ENCODE results near the gene STPG1.

DNA sequence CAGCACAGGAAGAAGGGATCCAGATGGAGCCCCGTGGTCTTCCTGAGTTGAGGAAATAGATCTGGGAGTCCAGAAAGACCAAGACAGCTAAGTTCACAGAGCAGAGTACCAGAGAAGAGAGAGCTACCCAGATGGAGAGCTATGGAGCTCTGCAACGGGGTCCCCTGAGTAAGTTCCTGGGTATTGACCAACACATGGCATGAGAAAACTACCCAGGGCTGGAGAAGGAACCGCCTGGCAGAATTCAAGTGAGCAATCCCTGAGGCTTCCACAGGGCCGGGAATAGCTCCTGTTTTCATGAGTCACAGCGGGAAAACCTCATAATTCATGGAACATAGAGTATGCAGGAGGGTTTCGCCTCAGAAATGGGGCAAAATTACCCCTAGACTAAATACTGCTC lies 19.7 kb downstream of the STPG1 start:
- TF ChIP-seq, protein P1, sequence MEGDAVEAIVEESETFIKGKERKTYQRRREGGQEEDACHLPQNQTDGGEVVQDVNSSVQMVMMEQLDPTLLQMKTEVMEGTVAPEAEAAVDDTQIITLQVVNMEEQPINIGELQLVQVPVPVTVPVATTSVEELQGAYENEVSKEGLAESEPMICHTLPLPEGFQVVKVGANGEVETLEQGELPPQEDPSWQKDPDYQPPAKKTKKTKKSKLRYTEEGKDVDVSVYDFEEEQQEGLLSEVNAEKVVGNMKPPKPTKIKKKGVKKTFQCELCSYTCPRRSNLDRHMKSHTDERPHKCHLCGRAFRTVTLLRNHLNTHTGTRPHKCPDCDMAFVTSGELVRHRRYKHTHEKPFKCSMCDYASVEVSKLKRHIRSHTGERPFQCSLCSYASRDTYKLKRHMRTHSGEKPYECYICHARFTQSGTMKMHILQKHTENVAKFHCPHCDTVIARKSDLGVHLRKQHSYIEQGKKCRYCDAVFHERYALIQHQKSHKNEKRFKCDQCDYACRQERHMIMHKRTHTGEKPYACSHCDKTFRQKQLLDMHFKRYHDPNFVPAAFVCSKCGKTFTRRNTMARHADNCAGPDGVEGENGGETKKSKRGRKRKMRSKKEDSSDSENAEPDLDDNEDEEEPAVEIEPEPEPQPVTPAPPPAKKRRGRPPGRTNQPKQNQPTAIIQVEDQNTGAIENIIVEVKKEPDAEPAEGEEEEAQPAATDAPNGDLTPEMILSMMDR (IDR thresholded peaks at IDR 0.05; ENCODE audit: low read length), result no peak
- TF ChIP-seq EZH2 (optimal IDR thresholded peaks at IDR 0.05; ENCODE audit: low read depth, low read length) (no peak), EZH2phosphoT487 (IDR thresholded peaks at IDR 0.05; ENCODE audit: low read length) (no peak)
